Choroid plexus epithelial cell (primary cell): ENCODE data around the gene RSPH1.

Source experiments
- DNase-seq: peaks from one replicate; pipeline ENCODE4 v3.0.0-alpha.2; 2010; ENCODE audit warnings: low read depth
- H3K4me3 ChIP-seq: 2 replicates; pipeline ENCODE4 v1.5.1; 2011; ENCODE audit warnings: low read depth, mild to moderate bottlenecking, control low read depth, low read length, moderate library complexity
- TF ChIP-seq, protein P1 (sequence below): conservative IDR thresholded peaks from 2 replicates; pipeline ENCODE4 v1.5.1; 2011; ENCODE audit warnings: low read depth, mild to moderate bottlenecking, control low read depth, inconsistent platforms, low read length, moderate library complexity

Gene RSPH1

DNA sequence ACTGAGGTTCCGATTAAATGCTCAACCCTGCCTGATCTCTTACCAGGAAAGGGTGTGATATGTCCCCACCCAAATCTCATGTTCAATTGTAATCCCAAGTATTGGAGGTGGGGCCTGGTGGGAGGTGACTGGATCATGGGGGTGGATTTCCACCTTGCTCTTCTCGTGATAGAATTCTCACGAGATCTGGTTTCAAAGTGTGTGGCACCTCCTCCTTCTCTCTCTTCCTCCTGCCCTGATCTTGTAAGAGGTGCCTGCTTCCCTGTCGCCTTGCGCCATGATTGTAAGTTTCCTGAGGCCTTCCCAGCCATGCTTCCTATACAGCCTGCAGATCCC lies 34.9 kb downstream of the RSPH1 start:
- DNase-seq: no peak
- TF ChIP-seq, protein P1, sequence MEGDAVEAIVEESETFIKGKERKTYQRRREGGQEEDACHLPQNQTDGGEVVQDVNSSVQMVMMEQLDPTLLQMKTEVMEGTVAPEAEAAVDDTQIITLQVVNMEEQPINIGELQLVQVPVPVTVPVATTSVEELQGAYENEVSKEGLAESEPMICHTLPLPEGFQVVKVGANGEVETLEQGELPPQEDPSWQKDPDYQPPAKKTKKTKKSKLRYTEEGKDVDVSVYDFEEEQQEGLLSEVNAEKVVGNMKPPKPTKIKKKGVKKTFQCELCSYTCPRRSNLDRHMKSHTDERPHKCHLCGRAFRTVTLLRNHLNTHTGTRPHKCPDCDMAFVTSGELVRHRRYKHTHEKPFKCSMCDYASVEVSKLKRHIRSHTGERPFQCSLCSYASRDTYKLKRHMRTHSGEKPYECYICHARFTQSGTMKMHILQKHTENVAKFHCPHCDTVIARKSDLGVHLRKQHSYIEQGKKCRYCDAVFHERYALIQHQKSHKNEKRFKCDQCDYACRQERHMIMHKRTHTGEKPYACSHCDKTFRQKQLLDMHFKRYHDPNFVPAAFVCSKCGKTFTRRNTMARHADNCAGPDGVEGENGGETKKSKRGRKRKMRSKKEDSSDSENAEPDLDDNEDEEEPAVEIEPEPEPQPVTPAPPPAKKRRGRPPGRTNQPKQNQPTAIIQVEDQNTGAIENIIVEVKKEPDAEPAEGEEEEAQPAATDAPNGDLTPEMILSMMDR: no peak
- no peak overlapping the region for H3K4me3 ChIP-seq

DNA sequence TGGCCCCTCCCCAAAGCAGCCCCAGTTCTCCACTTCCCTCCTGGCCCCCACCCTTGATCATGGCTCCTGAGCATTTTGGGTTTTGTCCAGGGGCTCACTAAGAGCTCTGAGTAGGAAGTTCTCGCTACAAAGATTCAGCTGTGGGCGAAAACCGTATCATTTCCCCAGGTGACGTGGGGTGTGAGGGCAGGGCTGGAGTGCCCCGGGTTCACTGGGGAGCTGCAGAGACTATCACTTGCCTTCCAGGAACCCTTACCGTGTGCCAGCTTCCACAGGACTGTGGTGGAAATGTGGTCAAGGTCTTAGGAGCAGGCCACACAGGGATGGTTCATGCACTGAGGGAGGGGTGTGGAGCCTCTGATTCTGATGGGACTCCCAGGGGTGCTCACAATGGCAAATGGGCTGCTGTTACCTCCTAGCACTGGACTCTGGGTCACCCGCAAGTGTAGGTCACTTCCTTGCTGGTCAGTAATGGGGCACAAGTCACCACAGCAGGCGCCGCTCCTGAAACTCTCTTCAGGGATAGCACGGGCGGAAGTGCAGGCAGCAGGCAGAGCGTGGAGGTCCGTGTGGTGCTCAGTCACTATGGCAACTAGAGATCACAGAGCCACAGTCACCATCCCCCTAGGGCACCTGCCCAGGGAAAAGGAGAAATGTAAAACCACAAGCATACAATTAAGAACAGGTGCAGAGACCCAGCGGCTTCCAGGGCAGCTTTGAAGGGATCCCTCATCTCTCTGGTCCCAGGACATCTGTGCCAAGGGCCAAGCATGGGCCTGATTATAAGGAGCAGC lies 35.4 kb downstream of the RSPH1 start:
- no peak overlapping the region for H3K4me3 ChIP-seq
- TF ChIP-seq, protein P1: no peak
- no peak for DNase-seq

DNA sequence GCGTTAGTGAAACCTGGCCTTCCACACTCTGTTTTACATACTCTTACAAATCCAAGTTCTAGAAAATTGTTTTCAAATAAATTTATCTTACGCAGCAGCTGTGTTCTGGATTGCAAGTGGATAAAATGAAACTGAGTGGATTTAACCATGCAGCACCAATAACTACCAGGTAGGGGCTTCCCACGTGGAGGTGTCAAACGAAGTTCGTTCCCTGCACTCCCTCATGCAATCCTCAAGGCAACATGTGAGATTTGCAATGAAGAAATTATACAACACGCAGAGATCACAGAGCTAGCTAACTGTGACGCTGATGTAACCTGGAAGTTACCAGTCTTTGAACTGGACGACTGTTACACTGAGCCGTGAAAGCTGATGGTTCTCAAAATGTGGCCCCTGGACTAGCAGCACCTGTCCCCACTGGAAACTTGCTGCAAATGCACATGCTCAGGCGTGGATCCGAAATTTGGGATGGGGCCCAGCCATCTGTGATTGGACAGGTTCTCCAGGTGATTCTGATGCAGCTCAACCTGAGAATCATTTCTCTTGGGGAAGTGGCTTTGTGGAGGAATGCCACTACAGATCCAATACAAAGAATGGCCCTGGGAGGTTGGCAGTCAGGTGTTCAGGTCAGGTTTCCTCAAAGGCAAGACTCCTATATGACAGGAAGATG lies 36.3 kb downstream of the RSPH1 start:
- TF ChIP-seq, protein P1: no peak
- no peak for DNase-seq
- H3K4me3 ChIP-seq: no peak overlapping the region

DNA sequence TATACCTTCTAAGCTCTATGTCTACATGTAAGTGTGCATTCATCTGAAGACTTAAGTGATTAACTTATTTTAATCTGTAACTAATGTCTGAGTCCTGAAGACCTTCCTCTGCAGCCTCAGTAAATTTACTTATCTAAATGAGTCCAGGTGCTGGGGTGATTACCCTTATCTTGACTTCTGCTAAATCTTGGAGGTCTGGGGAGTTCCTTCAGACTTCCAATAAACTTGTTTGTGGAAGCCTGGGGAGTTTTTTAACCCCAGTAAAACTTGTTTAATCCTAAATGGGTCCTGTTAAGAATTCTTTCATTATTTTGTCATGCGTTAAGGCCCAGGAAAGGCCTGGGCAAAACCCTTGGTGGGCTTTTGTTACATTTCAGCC lies 37.0 kb downstream of the RSPH1 start:
- TF ChIP-seq, protein P1: no peak
- H3K4me3 ChIP-seq: no peak overlapping the region
- DNase-seq: no peak

DNA sequence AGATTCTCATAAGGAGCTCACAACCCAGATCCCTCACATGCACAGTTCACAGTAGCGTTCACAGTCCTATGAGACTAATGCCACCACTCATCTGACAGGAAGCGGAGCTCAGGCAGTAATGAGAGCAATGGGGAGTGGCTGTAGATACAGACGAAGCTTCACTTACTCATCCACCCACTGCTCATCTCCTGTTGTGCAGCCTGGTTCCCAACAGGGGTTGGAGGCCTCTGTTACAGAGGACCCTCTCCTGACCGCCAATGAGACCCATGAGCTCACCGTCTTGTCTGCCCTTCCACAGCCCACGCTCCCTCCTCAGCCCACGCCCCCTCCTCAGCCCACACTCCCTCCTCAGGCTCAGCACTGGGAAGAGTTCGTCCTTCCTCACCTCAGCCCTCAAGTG lies 39.6 kb downstream of the RSPH1 start:
- no peak overlapping the region for H3K4me3 ChIP-seq
- peak; percentile 48 for DNase-seq
- TF ChIP-seq, protein P1: no peak

DNA sequence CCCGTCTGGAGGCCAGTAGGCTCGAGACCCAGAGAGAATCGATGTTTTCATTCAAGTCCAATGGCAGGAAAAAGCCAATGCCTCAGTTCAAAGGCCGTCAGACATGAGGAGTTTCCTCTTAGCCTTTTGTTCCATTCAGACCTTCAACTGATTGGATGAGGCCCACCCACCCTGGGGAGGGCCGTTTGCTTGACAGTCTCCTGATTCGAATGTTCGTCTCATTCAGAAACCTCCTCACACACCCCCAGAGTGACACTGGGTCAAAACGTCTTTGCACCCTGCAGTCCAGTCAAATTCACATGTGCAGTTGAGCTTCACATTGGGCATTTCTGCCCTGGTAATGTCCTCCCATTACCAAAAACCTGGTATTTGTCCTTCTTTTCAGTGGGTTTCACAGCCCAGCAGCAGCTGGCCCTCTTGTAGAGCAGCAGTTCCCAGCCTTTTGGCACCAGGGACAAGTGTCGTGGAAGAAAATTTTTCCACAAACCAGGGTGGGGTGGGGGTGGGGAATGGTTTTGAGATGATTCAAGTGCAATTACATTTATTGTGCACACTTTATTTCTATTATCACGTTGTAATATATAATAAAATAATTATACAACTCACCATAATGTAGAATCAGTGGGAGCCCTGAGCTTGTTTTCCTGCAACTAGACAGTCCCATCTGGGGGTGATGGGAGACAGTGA lies 40.1 kb downstream of the RSPH1 start:
- TF ChIP-seq, protein P1: no peak
- no peak overlapping the region for H3K4me3 ChIP-seq
- no peak for DNase-seq
